Right atrium auricular region (tissue), 2 donors: Measurements from ENCODE around the gene SLC1A3. TPM values are rescaled to one million over a fixed set of nuclear protein-coding genes. Genes with fewer than 3 reads are reported as not detected.

Source experiments
- DNase-seq: peaks from one replicate; pipeline ENCODE4 v3.0.0-alpha.2; 2019; ENCODE audit warnings: low spot score
- H3K27ac ChIP-seq, 2 donors: fragments of 200-600 bp; sonication (generic); 1 replicate in 1 of 2; 2 replicates in 1 of 2; pipeline ENCODE4 v1.5.1; 2016 to 2019
- H3K27me3 ChIP-seq, 2 donors: fragments of 200-600 bp; sonication (generic); one replicate each; pipeline versions ENCODE4 v1.5.1 to v1.6.0; 2017 to 2019
- H3K36me3 ChIP-seq: fragments of 200-600 bp; sonication (generic); one replicate; pipeline ENCODE4 v1.5.1; 2016
- H3K4me1 ChIP-seq, 2 donors: fragments of 200-600 bp; sonication (generic); one replicate each; pipeline versions ENCODE4 v1.5.1 to v1.6.0; 2017 to 2019
- H3K4me3 ChIP-seq, 2 donors: fragments of 200-600 bp; sonication (generic); 1 replicate in 1 of 2; 2 replicates in 1 of 2; pipeline ENCODE4 v1.5.1; 2017 to 2019; ENCODE audit warnings: mild to moderate bottlenecking in 1 of 2, moderate library complexity in 1 of 2
- H3K9me3 ChIP-seq, 2 donors: fragments of 200-600 bp; sonication (generic); one replicate each; pipeline ENCODE4 v1.5.1; 2019
- total RNA-seq, 2 donors: library from RNA; depleted of rRNA; stranded (reverse); fragments of >200 nt; gene quantifications; one replicate each; pipeline ENCODE4 v1.1.0, GENCODE V29; 2016
- TF ChIP-seq, protein P1 (sequence below), 2 donors: fragments of 200-600 bp; sonication (generic); IDR thresholded peaks; one replicate each; pipeline ENCODE4 v1.5.1; 2019; ENCODE audit warnings: antibody characterized with exemption in 2 of 2

The SLC1A3 gene
- total RNA-seq, 2 donors from 2014 or later = 31.8 to 50.9 TPM

DNA sequence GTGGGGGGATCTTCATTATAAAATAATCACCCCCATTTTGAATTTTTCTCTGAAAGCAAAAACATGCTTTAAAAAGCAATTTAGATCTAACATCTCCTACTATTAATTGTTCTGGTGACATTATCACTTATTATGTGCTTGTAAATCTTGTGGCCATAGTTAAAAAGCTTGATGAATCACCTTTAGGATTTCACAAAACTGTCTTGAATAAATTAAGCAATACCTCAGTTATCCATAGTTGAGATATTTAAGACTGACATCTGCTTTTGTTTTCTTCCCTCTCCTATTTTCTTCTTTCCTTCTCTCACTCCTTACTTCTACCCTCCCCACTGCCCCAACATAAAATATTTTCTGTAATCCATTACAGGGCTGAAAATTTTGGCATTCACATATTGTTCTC is 84.8 kb downstream of the SLC1A3 start:
- Histone ChIP-seq H3K27ac (peak overlapping the region; percentile 70 to 88), H3K4me1 (peaks cover 0 to 28% of the 10 kb centered on the region in 2 donors), H3K36me3 (peaks cover 7% of the 10 kb centered on the region), H3K9me3 (no peaks in the 10 kb centered on the region), H3K27me3 (no peaks in the 10 kb centered on the region), H3K4me3 (no peak overlapping the region)
- DNase-seq = no peak
- TF ChIP-seq, protein P1, sequence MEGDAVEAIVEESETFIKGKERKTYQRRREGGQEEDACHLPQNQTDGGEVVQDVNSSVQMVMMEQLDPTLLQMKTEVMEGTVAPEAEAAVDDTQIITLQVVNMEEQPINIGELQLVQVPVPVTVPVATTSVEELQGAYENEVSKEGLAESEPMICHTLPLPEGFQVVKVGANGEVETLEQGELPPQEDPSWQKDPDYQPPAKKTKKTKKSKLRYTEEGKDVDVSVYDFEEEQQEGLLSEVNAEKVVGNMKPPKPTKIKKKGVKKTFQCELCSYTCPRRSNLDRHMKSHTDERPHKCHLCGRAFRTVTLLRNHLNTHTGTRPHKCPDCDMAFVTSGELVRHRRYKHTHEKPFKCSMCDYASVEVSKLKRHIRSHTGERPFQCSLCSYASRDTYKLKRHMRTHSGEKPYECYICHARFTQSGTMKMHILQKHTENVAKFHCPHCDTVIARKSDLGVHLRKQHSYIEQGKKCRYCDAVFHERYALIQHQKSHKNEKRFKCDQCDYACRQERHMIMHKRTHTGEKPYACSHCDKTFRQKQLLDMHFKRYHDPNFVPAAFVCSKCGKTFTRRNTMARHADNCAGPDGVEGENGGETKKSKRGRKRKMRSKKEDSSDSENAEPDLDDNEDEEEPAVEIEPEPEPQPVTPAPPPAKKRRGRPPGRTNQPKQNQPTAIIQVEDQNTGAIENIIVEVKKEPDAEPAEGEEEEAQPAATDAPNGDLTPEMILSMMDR (IDR thresholded peaks at IDR 0.05) = no peak

DNA sequence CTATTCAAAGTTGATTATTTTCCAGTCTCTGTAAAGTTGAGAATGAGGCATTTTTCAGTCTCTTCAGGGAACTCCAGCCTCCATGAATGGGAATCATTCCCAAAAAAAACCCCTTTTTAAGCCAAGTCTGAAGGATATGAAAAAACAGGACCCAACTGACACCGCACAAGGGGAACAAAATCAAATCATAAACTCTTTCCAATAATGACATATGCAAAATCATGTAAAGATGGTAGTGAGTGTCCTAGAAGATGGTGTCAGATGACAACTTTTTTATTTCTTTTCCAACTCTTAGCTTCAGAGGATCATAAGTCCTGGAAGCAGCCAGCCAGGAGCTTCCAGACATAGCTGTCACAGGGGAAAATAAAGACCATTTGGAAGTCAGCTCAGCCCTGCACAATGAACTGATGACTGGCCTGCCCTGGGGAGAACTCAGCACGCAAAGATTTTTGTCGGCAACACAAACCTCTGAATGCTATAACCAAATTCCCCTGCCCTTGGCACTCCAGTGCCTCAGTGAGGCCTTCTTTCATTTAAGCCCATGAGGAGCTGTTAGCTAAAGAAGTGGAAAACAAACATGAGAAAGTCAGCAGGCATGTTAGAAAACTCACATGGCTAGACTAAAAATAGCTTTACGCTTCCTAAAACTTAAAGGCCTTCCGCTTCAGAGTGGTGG is 85.4 kb downstream of the SLC1A3 start:
- Histone ChIP-seq H3K36me3 (peaks cover under 1% of the 10 kb centered on the region), H3K4me1 (peaks cover 0 to 28% of the 10 kb centered on the region in 2 donors), H3K27ac (peak overlapping the region; percentile 70 to 88), H3K9me3 (no peaks in the 10 kb centered on the region), H3K27me3 (no peaks in the 10 kb centered on the region), H3K4me3 (no peak overlapping the region)
- no peak for DNase-seq
- TF ChIP-seq, protein P1 (IDR thresholded peaks at IDR 0.05) = no peak

DNA sequence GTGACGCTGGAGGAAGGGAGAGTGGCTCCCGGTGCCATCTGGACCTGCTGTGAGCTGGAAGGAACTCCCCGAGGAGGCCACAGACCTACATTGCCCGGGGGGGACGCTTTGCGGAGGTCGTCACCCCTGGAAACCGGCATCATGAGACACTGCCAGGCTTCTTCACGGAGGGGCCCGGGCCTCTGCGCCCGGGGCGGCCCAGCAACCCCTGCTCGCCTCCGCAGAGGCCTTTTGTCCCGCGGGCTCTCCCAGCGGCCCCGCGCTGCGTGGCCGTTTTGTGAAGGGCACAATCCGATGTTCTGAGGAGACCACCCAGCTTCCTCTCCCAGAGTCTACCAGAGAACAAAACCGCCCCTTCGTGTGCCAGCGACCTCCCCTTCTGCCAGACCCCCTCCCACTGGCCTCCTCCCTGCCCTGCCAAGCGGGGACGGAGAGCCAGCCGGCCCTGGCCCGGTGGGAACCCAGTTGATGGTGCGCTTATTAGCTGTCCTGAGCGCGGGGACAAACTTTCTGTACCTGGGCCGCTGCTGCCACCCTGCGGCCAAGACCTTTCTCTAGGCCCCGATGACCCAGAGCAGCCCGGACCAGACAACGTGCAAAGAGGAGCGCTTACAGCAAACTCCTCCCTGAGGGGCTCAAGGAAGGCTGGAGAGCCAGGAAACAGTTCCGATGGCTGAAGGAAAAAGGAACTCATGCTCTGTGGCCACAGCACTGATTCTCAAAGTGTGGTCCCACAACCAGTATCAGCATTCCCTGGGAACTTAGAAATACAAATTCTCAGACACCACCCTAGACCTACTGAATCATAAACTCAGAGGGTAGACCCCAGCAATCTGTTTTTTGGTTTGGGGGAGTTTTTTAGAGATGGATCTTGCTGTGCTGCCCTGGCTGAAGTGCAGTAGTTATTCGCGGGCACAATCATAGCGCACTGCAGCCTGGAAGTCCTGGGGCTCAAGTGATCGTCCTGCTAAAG is 86.7 kb downstream of the SLC1A3 start:
- Histone ChIP-seq H3K4me3 (peak overlapping the region in 1 of 2 donors; percentile 33), H3K27me3 (no peaks in the 10 kb centered on the region), H3K36me3 (no peaks in the 10 kb centered on the region), H3K27ac (peak overlapping the region; percentile 70 to 88), H3K9me3 (no peaks in the 10 kb centered on the region), H3K4me1 (peaks cover 0 to 28% of the 10 kb centered on the region in 2 donors)
- DNase-seq = peak; percentile 91
- TF ChIP-seq, protein P1 (IDR thresholded peaks at IDR 0.05) = peak; percentile 72 to 81

DNA sequence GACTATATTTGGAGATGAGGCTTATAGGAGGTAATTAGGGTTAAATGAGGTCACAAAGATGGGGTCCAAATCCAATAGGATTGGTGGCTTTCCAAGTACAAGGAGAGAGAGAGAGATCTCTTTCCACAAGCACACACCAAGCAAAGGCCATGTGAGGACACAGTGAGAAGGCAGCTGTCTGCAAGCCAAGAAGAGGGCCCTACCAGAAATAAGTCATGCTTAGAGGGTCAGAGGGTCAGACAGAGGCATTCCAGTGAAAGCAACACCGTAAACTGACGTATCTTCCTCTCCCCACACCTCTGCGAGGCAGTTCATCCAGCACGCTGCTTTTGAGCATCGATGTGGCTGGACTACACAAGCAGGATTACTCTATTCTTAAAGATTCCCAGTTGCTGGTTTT is 87.9 kb downstream of the SLC1A3 start:
- H3K36me3 ChIP-seq = no peaks in the 10 kb centered on the region
- H3K4me1 ChIP-seq = peaks cover 0 to 28% of the 10 kb centered on the region in 2 donors

DNA sequence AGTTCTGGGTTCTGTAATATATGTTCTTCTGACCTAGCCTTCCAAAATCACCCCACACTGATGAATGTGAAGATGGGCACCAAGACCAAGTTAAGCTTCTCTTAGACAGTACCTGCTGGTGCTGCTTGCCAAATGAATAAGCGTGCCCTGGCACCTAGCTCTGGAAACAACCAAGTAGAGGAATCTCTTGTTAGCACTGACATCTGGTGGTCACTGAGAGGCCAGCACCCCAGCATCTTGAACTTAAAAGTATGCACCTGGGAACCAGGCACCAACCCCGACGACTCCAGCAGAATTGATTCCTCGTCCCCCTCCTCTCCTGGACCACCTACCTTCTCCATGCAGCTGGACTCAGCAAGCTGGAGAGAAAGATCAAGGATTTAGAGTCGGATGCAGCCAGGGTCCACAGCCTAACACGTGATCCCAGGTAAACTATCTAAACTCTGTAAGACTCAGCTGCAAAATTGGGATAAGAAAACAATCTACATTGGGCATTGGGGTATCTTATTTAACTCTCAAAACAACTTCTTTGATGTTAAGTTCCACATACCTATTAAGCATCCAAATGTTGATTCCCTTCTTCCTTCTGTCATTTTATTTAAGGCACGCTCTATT is 89.8 kb downstream of the SLC1A3 start:
- H3K36me3 ChIP-seq = no peaks in the 10 kb centered on the region
- H3K4me3 ChIP-seq = no peak overlapping the region
- H3K9me3 ChIP-seq = no peaks in the 10 kb centered on the region

More for the DNA sequence above, 87.9 kb downstream of the SLC1A3 start:
- TF ChIP-seq, protein P1 (IDR thresholded peaks at IDR 0.05) = no peak
- DNase-seq = no peak
- no peak overlapping the region for H3K27ac ChIP-seq
- no peaks in the 10 kb centered on the region for H3K9me3 ChIP-seq
- no peaks in the 10 kb centered on the region for H3K27me3 ChIP-seq
- H3K4me3 ChIP-seq = no peak overlapping the region

More for the DNA sequence above, 89.8 kb downstream of the SLC1A3 start:
- Histone ChIP-seq H3K27me3 (no peaks in the 10 kb centered on the region), H3K27ac (no peak overlapping the region), H3K4me1 (peaks cover 0 to 14% of the 10 kb centered on the region in 2 donors)
- TF ChIP-seq, protein P1 (IDR thresholded peaks at IDR 0.05) = peak; percentile 33 to 78
- DNase-seq = peak; percentile 68
